ENCODE results near the gene CUTA.

CUTA gene

DNA sequence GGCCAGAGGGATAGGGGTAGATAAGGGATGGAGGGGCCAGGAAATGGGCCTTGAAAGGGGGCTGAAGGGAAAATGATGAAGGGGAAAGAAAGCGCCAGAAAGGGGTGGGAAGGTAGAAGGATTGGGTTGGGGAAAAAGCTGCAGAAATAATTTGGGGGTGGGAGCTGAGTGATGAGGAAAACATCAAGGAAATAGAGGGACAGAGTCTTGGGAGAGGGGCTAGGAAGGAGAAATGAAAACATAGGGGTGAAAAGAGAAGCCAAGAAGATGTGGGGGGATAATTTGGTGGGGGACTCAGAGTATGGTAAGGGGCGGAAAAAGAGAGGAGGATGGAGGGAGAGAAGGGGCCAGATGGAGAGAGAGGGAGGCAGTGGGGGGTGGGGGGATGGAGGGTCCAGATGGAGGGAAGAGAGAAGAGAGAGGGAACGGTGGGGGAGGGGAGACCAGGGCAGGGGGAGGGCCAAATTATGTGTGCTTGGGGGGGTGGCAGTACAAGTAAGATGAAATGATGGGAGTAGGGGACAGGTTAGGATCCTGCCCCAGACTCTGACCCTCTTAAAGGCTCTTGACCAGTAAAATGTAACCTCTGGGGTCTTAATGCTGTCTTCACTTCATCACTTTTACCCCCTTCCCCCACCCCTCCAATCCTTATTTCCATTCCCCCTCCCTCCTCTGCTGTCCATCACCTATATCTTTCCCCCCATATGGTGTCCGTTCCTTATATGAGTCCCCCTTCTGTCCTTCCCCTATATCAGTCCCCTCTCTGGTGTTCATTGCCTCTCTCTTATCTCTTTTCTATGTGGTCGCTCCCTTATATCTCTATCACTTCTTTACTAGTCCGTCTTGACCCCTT, 2.8 kb upstream of the CUTA start:
- no peaks in the 10 kb centered on the region for H3K9me3 ChIP-seq (ENCODE audit: control insufficient read depth, insufficient read depth, low read depth, low read length)
- no peak overlapping the region for H3K4me3 ChIP-seq (ENCODE audit: low read depth, low read length)
- POLR2A ChIA-PET: no interaction called here
- H3K4me1 ChIP-seq (ENCODE audit: control insufficient read depth, insufficient read depth, low read length): peaks cover 7% of the 10 kb centered on the region
- peaks cover 0 to 10% of the 10 kb centered on the region in 2 experiments; a peak in 1 of 3 replicates for H3K36me3 ChIP-seq (ENCODE audit: control insufficient read depth in 2 of 2, insufficient read depth in 1 of 2, low read length in 2 of 2)
- no peak overlapping the region for H3K27ac ChIP-seq (ENCODE audit: extremely low read depth, low read depth, low read length)
- CTCF ChIA-PET: interaction anchor here (0.7 kb wide), 1 partner anchor 9 kb away, joined by 5 read pairs; no protein-coding TSS in a partner anchor
- TF ChIP-seq ZNF24 (tag by site-specific recombination; IDR thresholded peaks at IDR 0.05) (0 out of 2 replicates have a peak, but pooled peaks have one; percentile 30), OSR2 (tag by site-specific recombination; IDR thresholded peaks at IDR 0.05) (0 out of 2 replicates have a peak, but pooled peaks have one; percentile 13), ZNF391 (tag by site-specific recombination; IDR thresholded peaks at IDR 0.05; ENCODE audit: borderline replicate concordance, low read depth) (no peak), ZNF335 (tag by site-specific recombination; conservative IDR thresholded peaks at IDR 0.05) (no peak), ZNF701 (tag by site-specific recombination; IDR thresholded peaks at IDR 0.05) (0 out of 2 replicates have a peak, but pooled peaks have one; percentile 50), MZF1 (tag by site-specific recombination; IDR thresholded peaks at IDR 0.05; ENCODE audit: borderline replicate concordance) (no peak), ZBTB48 (tag by site-specific recombination; IDR thresholded peaks at IDR 0.05) (peak; percentile 55; the same call in 1 of the 2 replicates), KLF1 (tag by site-specific recombination; IDR thresholded peaks at IDR 0.05) (no peak), ZNF341 (tag by site-specific recombination; IDR thresholded peaks at IDR 0.05; ENCODE audit: low read depth) (peak; percentile 75), YY1 (tag by site-specific recombination; IDR thresholded peaks at IDR 0.05) (0 out of 2 replicates have a peak, but pooled peaks have one; percentile 24), ZNF600 (tag by site-specific recombination; IDR thresholded peaks at IDR 0.05) (no peak), ZNF324 (tag by site-specific recombination; IDR thresholded peaks at IDR 0.05) (peak; percentile 85), KLF8 (tag by site-specific recombination; IDR thresholded peaks at IDR 0.05) (peak; percentile 73), ZBTB17 (tag by site-specific recombination; IDR thresholded peaks at IDR 0.05) (0 out of 2 replicates have a peak, but pooled peaks have one; percentile 14)
- TF ChIP-seq, protein P1, sequence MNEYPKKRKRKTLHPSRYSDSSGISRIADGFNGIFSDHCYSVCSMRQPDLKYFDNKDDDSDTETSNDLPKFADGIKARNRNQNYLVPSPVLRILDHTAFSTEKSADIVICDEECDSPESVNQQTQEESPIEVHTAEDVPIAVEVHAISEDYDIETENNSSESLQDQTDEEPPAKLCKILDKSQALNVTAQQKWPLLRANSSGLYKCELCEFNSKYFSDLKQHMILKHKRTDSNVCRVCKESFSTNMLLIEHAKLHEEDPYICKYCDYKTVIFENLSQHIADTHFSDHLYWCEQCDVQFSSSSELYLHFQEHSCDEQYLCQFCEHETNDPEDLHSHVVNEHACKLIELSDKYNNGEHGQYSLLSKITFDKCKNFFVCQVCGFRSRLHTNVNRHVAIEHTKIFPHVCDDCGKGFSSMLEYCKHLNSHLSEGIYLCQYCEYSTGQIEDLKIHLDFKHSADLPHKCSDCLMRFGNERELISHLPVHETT (tag by site-specific recombination; IDR thresholded peaks at IDR 0.05): 0 out of 2 replicates have a peak, but pooled peaks have one; percentile 24
- TF ChIP-seq, protein P2, sequence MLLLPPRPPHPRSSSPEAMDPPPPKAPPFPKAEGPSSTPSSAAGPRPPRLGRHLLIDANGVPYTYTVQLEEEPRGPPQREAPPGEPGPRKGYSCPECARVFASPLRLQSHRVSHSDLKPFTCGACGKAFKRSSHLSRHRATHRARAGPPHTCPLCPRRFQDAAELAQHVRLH (tag by site-specific recombination; IDR thresholded peaks at IDR 0.05): peak; percentile 78
- TF ChIP-seq, protein P3, sequence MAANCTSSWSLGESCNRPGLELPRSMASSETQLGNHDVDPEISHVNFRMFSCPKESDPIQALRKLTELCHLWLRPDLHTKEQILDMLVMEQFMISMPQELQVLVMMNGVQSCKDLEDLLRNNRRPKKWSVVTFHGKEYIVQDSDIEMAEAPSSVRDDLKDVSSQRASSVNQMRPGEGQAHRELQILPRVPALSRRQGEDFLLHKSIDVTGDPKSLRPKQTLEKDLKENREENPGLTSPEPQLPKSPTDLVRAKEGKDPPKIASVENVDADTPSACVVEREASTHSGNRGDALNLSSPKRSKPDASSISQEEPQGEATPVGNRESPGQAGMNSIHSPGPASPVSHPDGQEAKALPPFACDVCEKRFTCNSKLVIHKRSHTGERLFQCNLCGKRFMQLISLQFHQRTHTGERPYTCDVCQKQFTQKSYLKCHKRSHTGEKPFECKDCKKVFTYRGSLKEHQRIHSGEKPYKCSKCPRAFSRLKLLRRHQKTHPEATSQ (tag by site-specific recombination; IDR thresholded peaks at IDR 0.05): 0 out of 2 replicates have a peak, but pooled peaks have one; percentile 32
- TF ChIP-seq, protein P4, sequence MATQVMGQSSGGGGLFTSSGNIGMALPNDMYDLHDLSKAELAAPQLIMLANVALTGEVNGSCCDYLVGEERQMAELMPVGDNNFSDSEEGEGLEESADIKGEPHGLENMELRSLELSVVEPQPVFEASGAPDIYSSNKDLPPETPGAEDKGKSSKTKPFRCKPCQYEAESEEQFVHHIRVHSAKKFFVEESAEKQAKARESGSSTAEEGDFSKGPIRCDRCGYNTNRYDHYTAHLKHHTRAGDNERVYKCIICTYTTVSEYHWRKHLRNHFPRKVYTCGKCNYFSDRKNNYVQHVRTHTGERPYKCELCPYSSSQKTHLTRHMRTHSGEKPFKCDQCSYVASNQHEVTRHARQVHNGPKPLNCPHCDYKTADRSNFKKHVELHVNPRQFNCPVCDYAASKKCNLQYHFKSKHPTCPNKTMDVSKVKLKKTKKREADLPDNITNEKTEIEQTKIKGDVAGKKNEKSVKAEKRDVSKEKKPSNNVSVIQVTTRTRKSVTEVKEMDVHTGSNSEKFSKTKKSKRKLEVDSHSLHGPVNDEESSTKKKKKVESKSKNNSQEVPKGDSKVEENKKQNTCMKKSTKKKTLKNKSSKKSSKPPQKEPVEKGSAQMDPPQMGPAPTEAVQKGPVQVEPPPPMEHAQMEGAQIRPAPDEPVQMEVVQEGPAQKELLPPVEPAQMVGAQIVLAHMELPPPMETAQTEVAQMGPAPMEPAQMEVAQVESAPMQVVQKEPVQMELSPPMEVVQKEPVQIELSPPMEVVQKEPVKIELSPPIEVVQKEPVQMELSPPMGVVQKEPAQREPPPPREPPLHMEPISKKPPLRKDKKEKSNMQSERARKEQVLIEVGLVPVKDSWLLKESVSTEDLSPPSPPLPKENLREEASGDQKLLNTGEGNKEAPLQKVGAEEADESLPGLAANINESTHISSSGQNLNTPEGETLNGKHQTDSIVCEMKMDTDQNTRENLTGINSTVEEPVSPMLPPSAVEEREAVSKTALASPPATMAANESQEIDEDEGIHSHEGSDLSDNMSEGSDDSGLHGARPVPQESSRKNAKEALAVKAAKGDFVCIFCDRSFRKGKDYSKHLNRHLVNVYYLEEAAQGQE (tag by site-specific recombination; IDR thresholded peaks at IDR 0.05): peak; percentile 55; the same call in 1 of the 2 replicates
- TF ChIP-seq, protein P5, sequence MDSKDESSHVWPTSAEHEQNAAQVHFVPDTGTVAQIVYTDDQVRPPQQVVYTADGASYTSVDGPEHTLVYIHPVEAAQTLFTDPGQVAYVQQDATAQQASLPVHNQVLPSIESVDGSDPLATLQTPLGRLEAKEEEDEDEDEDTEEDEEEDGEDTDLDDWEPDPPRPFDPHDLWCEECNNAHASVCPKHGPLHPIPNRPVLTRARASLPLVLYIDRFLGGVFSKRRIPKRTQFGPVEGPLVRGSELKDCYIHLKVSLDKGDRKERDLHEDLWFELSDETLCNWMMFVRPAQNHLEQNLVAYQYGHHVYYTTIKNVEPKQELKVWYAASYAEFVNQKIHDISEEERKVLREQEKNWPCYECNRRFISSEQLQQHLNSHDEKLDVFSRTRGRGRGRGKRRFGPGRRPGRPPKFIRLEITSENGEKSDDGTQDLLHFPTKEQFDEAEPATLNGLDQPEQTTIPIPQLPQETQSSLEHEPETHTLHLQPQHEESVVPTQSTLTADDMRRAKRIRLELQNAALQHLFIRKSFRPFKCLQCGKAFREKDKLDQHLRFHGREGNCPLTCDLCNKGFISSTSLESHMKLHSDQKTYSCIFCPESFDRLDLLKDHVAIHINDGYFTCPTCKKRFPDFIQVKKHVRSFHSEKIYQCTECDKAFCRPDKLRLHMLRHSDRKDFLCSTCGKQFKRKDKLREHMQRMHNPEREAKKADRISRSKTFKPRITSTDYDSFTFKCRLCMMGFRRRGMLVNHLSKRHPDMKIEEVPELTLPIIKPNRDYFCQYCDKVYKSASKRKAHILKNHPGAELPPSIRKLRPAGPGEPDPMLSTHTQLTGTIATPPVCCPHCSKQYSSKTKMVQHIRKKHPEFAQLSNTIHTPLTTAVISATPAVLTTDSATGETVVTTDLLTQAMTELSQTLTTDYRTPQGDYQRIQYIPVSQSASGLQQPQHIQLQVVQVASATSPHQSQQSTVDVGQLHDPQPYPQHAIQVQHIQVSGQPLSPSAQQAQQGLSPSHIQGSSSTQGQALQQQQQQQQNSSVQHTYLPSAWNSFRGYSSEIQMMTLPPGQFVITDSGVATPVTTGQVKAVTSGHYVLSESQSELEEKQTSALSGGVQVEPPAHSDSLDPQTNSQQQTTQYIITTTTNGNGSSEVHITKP (tag by site-specific recombination; IDR thresholded peaks at IDR 0.05): peak; percentile 30
- TF ChIP-seq, protein P6, sequence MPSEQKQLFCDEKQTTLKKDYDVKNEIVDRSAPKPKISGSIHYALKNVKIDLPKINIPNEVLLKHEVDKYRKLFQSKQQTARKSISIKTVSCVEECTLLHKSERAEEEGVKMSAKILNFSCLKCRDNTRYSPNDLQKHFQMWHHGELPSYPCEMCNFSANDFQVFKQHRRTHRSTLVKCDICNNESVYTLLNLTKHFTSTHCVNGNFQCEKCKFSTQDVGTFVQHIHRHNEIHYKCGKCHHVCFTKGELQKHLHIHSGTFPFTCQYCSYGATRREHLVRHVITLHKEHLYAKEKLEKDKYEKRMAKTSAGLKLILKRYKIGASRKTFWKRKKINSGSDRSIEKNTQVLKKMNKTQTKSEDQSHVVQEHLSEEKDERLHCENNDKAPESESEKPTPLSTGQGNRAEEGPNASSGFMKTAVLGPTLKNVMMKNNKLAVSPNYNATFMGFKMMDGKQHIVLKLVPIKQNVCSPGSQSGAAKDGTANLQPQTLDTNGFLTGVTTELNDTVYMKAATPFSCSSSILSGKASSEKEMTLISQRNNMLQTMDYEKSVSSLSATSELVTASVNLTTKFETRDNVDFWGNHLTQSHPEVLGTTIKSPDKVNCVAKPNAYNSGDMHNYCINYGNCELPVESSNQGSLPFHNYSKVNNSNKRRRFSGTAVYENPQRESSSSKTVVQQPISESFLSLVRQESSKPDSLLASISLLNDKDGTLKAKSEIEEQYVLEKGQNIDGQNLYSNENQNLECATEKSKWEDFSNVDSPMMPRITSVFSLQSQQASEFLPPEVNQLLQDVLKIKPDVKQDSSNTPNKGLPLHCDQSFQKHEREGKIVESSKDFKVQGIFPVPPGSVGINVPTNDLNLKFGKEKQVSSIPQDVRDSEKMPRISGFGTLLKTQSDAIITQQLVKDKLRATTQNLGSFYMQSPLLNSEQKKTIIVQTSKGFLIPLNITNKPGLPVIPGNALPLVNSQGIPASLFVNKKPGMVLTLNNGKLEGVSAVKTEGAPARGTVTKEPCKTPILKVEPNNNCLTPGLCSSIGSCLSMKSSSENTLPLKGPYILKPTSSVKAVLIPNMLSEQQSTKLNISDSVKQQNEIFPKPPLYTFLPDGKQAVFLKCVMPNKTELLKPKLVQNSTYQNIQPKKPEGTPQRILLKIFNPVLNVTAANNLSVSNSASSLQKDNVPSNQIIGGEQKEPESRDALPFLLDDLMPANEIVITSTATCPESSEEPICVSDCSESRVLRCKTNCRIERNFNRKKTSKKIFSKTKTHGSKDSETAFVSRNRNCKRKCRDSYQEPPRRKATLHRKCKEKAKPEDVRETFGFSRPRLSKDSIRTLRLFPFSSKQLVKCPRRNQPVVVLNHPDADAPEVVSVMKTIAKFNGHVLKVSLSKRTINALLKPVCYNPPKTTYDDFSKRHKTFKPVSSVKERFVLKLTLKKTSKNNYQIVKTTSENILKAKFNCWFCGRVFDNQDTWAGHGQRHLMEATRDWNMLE (tag by site-specific recombination; conservative IDR thresholded peaks at IDR 0.05; ENCODE audit: low read depth): peak; percentile 31; the same call in 1 of the 2 replicates

Data from HEK293 (cell line).